KMS-11 (cell line): ENCODE measurements around the gene KCNH5.

Experiments
- H2AFZ ChIP-seq: fragments of 200-600 bp; sonication (generic); 2 replicates; pipeline ENCODE4 v1.6.1; 2016; ENCODE audit warnings: antibody characterized with exemption, mixed run types, low read depth
- H3K27ac ChIP-seq: fragments of 200-600 bp; sonication (generic); 2 replicates; pipeline ENCODE4 v1.6.1; 2016; ENCODE audit warnings: mild to moderate bottlenecking, mixed run types
- H3K27me3 ChIP-seq: fragments of 200-600 bp; sonication (generic); 2 replicates; pipeline ENCODE4 v1.6.1; 2017; ENCODE audit warnings: mild to moderate bottlenecking, low read depth, mixed run types, moderate library complexity; ENCODE audit not compliant: insufficient read depth
- H3K36me3 ChIP-seq: fragments of 200-600 bp; sonication (generic); 2 replicates; pipeline ENCODE4 v1.6.1; 2017; ENCODE audit warnings: mild to moderate bottlenecking, mixed run types; ENCODE audit not compliant: insufficient read depth
- H3K4me1 ChIP-seq: fragments of 200-600 bp; sonication (generic); 2 replicates; pipeline ENCODE4 v1.6.1; 2016; ENCODE audit warnings: mild to moderate bottlenecking, low read depth, mixed run types; ENCODE audit not compliant: poor library complexity, severe bottlenecking
- H3K4me2 ChIP-seq: fragments of 200-600 bp; sonication (generic); 2 replicates; pipeline ENCODE4 v1.7.0; 2016; ENCODE audit warnings: mild to moderate bottlenecking, mixed run types
- H3K4me3 ChIP-seq: fragments of 200-600 bp; sonication (generic); IDR thresholded peaks from 2 replicates; pipeline ENCODE4 v1.6.1; 2017; ENCODE audit warnings: low read depth, low read length, mixed read lengths; ENCODE audit not compliant: insufficient read depth
- H3K79me2 ChIP-seq: fragments of 200-600 bp; sonication (generic); 2 replicates; pipeline ENCODE4 v1.6.1; 2016; ENCODE audit warnings: low read depth, mixed run types; ENCODE audit not compliant: insufficient read depth
- H3K9ac ChIP-seq: fragments of 200-600 bp; sonication (generic); 2 replicates; pipeline ENCODE4 v1.6.1; 2016; ENCODE audit warnings: mild to moderate bottlenecking, mixed run types
- H4K20me1 ChIP-seq: fragments of 200-600 bp; sonication (generic); 2 replicates; pipeline ENCODE4 v1.6.1; 2016; ENCODE audit warnings: mild to moderate bottlenecking, mixed run types; ENCODE audit not compliant: insufficient read depth
- CTCF ChIP-seq: fragments of 200-600 bp; sonication (generic); conservative IDR thresholded peaks from 2 replicates; pipeline ENCODE4 v1.6.1; 2017; ENCODE audit warnings: low read depth, mild to moderate bottlenecking, antibody characterized with exemption, low read length, moderate library complexity, mixed read lengths

Gene KCNH5

GRCh38 chr14:62709773-62710172 is 335.5 kb downstream of the KCNH5 start:
- Histone ChIP-seq H3K27ac (no peak overlapping the region), H3K9ac (no peak overlapping the region), H3K79me2 (no peaks in the 10 kb centered on the region), H3K27me3 (no peaks in the 10 kb centered on the region), H3K4me1 (no peaks in the 10 kb centered on the region), H3K4me3 (no peak overlapping the region), H2AFZ (no peak overlapping the region), H3K4me2 (no peak overlapping the region), H3K36me3 (no peaks in the 10 kb centered on the region), H4K20me1 (no peaks in the 10 kb centered on the region)
- TF ChIP-seq CTCF: no peak

- Histone ChIP-seq H2AFZ (no peak overlapping the region), H3K36me3 (no peaks in the 10 kb centered on the region), H3K4me2 (no peak overlapping the region), H3K79me2 (no peaks in the 10 kb centered on the region), H3K27ac (no peak overlapping the region), H3K27me3 (no peaks in the 10 kb centered on the region), H3K4me1 (no peaks in the 10 kb centered on the region), H3K9ac (no peak overlapping the region), H4K20me1 (no peaks in the 10 kb centered on the region), H3K4me3 (no peak overlapping the region)
- TF ChIP-seq CTCF: no peak
These were observed 339.0 kb downstream of the KCNH5 start for GRCh38 chr14:62706217-62706616.

- Histone ChIP-seq H3K4me3 (no peak overlapping the region), H3K36me3 (no peaks in the 10 kb centered on the region), H3K9ac (no peak overlapping the region), H3K27me3 (no peaks in the 10 kb centered on the region), H3K27ac (no peak overlapping the region), H2AFZ (no peak overlapping the region), H4K20me1 (no peaks in the 10 kb centered on the region), H3K79me2 (no peaks in the 10 kb centered on the region), H3K4me1 (no peaks in the 10 kb centered on the region), H3K4me2 (no peak overlapping the region)
- no peak for TF ChIP-seq CTCF
These were observed 347.8 kb downstream of the KCNH5 start for GRCh38 chr14:62697461-62697860.

GRCh38 chr14:62696929-62697328 is 348.3 kb downstream of the KCNH5 start:
- no peak overlapping the region for H3K27ac ChIP-seq
- no peaks in the 10 kb centered on the region for H3K4me1 ChIP-seq
- TF ChIP-seq CTCF: no peak
- H4K20me1 ChIP-seq: no peaks in the 10 kb centered on the region
- no peaks in the 10 kb centered on the region for H3K79me2 ChIP-seq
- no peak overlapping the region for H3K4me2 ChIP-seq
- no peaks in the 10 kb centered on the region for H3K36me3 ChIP-seq
- H3K27me3 ChIP-seq: no peaks in the 10 kb centered on the region
- no peak overlapping the region for H3K9ac ChIP-seq
- H3K4me3 ChIP-seq: no peak overlapping the region
- no peak overlapping the region for H2AFZ ChIP-seq
